ENCODE results near the gene MYOCD. TPM values are rescaled to one million over a fixed set of nuclear protein-coding genes. Genes with fewer than 3 reads are reported as not detected.

MYOCD gene
- total and polyA plus RNA-seq, 2 donors from 2014 or later = 0.58 to 4.0 TPM

DNA sequence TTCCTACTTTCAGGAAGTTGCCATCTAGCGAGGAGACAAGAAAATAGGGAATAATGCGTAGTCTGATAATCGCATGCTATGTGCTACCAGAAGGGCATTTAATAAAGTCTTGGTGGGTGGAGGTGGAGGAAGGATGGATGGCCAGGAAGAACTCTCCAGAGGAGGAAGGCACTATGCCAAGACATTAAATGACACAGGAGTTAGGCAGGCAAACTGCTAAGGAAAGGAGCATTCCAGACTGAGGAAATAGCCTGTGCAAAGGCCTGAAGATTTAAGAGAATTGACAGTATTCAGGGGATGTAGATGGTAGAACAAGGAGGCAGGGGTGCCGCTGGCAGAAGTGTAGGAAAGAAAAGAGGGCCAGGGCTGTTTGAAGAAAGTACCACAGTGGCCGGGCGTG, 104.3 kb downstream of the MYOCD start:
- TF ChIP-seq, protein P1, sequence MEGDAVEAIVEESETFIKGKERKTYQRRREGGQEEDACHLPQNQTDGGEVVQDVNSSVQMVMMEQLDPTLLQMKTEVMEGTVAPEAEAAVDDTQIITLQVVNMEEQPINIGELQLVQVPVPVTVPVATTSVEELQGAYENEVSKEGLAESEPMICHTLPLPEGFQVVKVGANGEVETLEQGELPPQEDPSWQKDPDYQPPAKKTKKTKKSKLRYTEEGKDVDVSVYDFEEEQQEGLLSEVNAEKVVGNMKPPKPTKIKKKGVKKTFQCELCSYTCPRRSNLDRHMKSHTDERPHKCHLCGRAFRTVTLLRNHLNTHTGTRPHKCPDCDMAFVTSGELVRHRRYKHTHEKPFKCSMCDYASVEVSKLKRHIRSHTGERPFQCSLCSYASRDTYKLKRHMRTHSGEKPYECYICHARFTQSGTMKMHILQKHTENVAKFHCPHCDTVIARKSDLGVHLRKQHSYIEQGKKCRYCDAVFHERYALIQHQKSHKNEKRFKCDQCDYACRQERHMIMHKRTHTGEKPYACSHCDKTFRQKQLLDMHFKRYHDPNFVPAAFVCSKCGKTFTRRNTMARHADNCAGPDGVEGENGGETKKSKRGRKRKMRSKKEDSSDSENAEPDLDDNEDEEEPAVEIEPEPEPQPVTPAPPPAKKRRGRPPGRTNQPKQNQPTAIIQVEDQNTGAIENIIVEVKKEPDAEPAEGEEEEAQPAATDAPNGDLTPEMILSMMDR (IDR thresholded peaks at IDR 0.05; ENCODE audit: borderline replicate concordance, extremely low read depth, insufficient read depth) = no peak

DNA sequence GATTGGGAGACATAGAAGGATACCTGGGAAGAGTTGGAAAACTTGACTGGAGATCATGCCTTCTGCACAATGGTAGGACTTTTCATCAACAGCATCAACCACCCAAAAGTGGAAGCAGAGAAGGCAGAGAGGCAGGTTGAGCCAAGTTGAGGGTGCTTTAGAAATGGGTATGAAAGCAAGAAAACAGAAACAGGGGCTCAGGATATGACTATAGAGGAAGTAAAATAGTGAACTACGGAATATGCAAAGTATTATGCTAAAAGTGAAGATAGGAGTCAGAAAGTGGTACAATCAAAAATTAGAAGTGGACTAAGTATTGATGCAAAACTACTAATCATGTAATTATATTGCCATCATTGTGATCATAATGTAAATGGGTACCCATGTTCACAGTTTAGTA, 107.5 kb downstream of the MYOCD start:
- Histone ChIP-seq H3K4me3 (ENCODE audit: low read length in 3 of 3) (no peak overlapping the region), H3K9me3 (ENCODE audit: control insufficient read depth in 2 of 3, insufficient read depth in 1 of 3, low read length in 3 of 3) (no peaks in the 10 kb centered on the region), H3K4me1 (ENCODE audit: control insufficient read depth in 2 of 3, insufficient read depth in 2 of 3, low read depth in 1 of 3, low read length in 3 of 3) (no peaks in the 10 kb centered on the region), H3K27me3 (ENCODE audit: control insufficient read depth, insufficient read depth, low read length) (no peaks in the 10 kb centered on the region), H3K36me3 (ENCODE audit: control insufficient read depth in 2 of 3, insufficient read depth in 3 of 3, low read length in 3 of 3) (no peaks in the 10 kb centered on the region), H3K27ac (ENCODE audit: low read depth in 2 of 2, low read length in 2 of 2) (no peak overlapping the region), H3K9ac (ENCODE audit: low read length in 3 of 3) (no peak overlapping the region)
- DNase-seq = no peak
- TF ChIP-seq, protein P1 (IDR thresholded peaks at IDR 0.05; ENCODE audit: borderline replicate concordance, extremely low read depth, insufficient read depth) = no peak
- intact Hi-C loops (cut with DNase I) = no loop called here
- FAIRE-seq = no peak

More for the DNA sequence above, 104.3 kb downstream of the MYOCD start:
- intact Hi-C loops (cut with DNase I) = no loop called here
- Histone ChIP-seq H3K4me3 (ENCODE audit: low read length in 3 of 3) (no peak overlapping the region), H3K9ac (ENCODE audit: low read length in 3 of 3) (no peak overlapping the region), H3K36me3 (ENCODE audit: control insufficient read depth in 2 of 3, insufficient read depth in 3 of 3, low read length in 3 of 3) (no peaks in the 10 kb centered on the region), H3K27ac (ENCODE audit: low read depth in 2 of 2, low read length in 2 of 2) (no peak overlapping the region), H3K9me3 (ENCODE audit: control insufficient read depth in 2 of 3, insufficient read depth in 1 of 3, low read length in 3 of 3) (no peaks in the 10 kb centered on the region), H3K4me1 (ENCODE audit: control insufficient read depth in 2 of 3, insufficient read depth in 2 of 3, low read depth in 1 of 3, low read length in 3 of 3) (no peaks in the 10 kb centered on the region), H3K27me3 (ENCODE audit: control insufficient read depth, insufficient read depth, low read length) (no peaks in the 10 kb centered on the region)
- DNase-seq (no peak), FAIRE-seq (no peak)

DNA sequence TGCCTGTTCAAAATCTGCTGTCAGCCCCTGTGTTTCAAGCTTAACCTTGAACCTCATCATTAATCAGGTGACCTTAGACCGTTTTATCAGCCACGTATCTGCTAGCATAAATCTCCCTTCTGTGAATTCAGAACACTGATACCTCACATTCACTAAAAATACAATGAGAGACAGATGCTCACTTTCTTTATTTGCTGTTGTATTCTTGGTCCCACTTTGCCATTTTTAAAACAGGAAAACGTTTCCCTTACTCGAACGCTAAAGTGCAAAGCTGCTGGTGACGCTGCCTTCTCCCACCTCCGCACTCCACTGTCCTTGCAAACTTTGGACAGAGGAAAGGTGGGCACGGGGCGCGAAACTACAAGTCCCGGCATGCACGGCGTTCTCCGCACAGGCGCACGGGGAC, 123.4 kb downstream of the MYOCD start:
- FAIRE-seq (no peak), DNase-seq (no peak)
- H3K9me3 ChIP-seq (ENCODE audit: control insufficient read depth in 2 of 3, insufficient read depth in 1 of 3, low read length in 3 of 3) = no peaks in the 10 kb centered on the region
- no peaks in the 10 kb centered on the region for H3K36me3 ChIP-seq (ENCODE audit: control insufficient read depth in 2 of 3, insufficient read depth in 3 of 3, low read length in 3 of 3)
- H3K4me3 ChIP-seq (ENCODE audit: low read length in 3 of 3) = peak overlapping the region; percentile 17 to 71 (median 43)
- TF ChIP-seq, protein P1 (IDR thresholded peaks at IDR 0.05; ENCODE audit: borderline replicate concordance, extremely low read depth, insufficient read depth) = no peak
- intact Hi-C loops (cut with DNase I) = no loop called here
- no peaks in the 10 kb centered on the region for H3K27me3 ChIP-seq (ENCODE audit: control insufficient read depth, insufficient read depth, low read length)
- no peak overlapping the region for H3K9ac ChIP-seq (ENCODE audit: low read length in 3 of 3)
- H3K4me1 ChIP-seq (ENCODE audit: control insufficient read depth in 2 of 3, insufficient read depth in 2 of 3, low read depth in 1 of 3, low read length in 3 of 3) = peaks cover 0 to 7% (median 0%) of the 10 kb centered on the region in 3 donors
- H3K27ac ChIP-seq (ENCODE audit: low read depth in 2 of 2, low read length in 2 of 2) = no peak overlapping the region

All from kidney (tissue), 14 donors.